Measurements from ENCODE around the gene TEKT1.
"Not testable (repeated sequence)": the region's sequence is repeated elsewhere in the genome, so short reads cannot be mapped to it uniquely, and the experiment has no call there.

Gene TEKT1

GRCh38 chr17:6793748-6794493 is 37.6 kb downstream of the TEKT1 start:
- no peak for DNase-seq
- ATAC-seq: no peak
- no peak overlapping the region for H3K27ac Mint-ChIP-seq
- H3K4me1 Mint-ChIP-seq: peaks cover 5% of the 10 kb centered on the region
- H3K4me3 Mint-ChIP-seq: no peak overlapping the region
- no peaks in the 10 kb centered on the region for H3K9me3 Mint-ChIP-seq
- peaks cover 52% of the 10 kb centered on the region for H3K27me3 Mint-ChIP-seq

GRCh38 chr17:6789146-6789545 is 42.4 kb downstream of the TEKT1 start:
- Mint-ChIP-seq H3K27ac (no peak overlapping the region), H3K9me3 (no peaks in the 10 kb centered on the region), H3K4me3 (no peak overlapping the region), H3K27me3 (peaks cover 75% of the 10 kb centered on the region), H3K4me1 (peaks cover 5% of the 10 kb centered on the region)
- no peak for ATAC-seq
- no peak for DNase-seq

- Mint-ChIP-seq H3K27me3 (peaks cover 83% of the 10 kb centered on the region), H3K27ac (no peak overlapping the region), H3K4me3 (no peak overlapping the region), H3K9me3 (peaks cover 12 to 16% of the 10 kb centered on the region in 2 donors), H3K4me1 (no peaks in the 10 kb centered on the region)
- ATAC-seq (no peak), DNase-seq (no peak)
Observed at GRCh38 chr17:6787081-6787693, 44.3 kb downstream of the TEKT1 start.

GRCh38 chr17:6786618-6787017 is 44.9 kb downstream of the TEKT1 start:
- Mint-ChIP-seq H3K27me3 (peaks cover 83% of the 10 kb centered on the region), H3K4me1 (no peaks in the 10 kb centered on the region), H3K9me3 (peaks cover 12 to 22% of the 10 kb centered on the region in 2 donors), H3K4me3 (no peak overlapping the region), H3K27ac (no peak overlapping the region)
- DNase-seq (no peak), ATAC-seq (no peak)

- peaks cover 15% of the 10 kb centered on the region for H3K4me1 Mint-ChIP-seq
- peaks cover 88% of the 10 kb centered on the region for H3K27me3 Mint-ChIP-seq
- no peak overlapping the region for H3K4me3 Mint-ChIP-seq
- ATAC-seq: no peak
- H3K27ac Mint-ChIP-seq: no peak overlapping the region
- peaks cover 12 to 30% of the 10 kb centered on the region in 2 donors for H3K9me3 Mint-ChIP-seq
- DNase-seq: no peak
Observed at GRCh38 chr17:6782244-6782643, 49.3 kb downstream of the TEKT1 start.

GRCh38 chr17:6780886-6781285 is 50.6 kb downstream of the TEKT1 start:
- no peak for DNase-seq
- H3K4me3 Mint-ChIP-seq: no peak overlapping the region
- no peak overlapping the region for H3K27ac Mint-ChIP-seq
- H3K27me3 Mint-ChIP-seq: peaks cover 88% of the 10 kb centered on the region
- peak; percentile 69 for ATAC-seq
- H3K4me1 Mint-ChIP-seq: peaks cover 15% of the 10 kb centered on the region
- peaks cover 12 to 40% of the 10 kb centered on the region in 2 donors for H3K9me3 Mint-ChIP-seq

- DNase-seq (no peak), ATAC-seq (no peak)
- H3K27me3 Mint-ChIP-seq: peaks cover 88% of the 10 kb centered on the region
- peaks cover 13 to 47% of the 10 kb centered on the region in 2 donors for H3K9me3 Mint-ChIP-seq
- H3K4me1 Mint-ChIP-seq: peaks cover 15% of the 10 kb centered on the region
- no peak overlapping the region for H3K4me3 Mint-ChIP-seq
- no peak overlapping the region for H3K27ac Mint-ChIP-seq
Observed at GRCh38 chr17:6780001-6780400, 51.5 kb downstream of the TEKT1 start.

- peaks cover 93% of the 10 kb centered on the region for H3K27me3 Mint-ChIP-seq
Observed at GRCh38 chr17:6779411-6779810, 52.1 kb downstream of the TEKT1 start.

GRCh38 chr17:6775871-6776405 is 55.6 kb downstream of the TEKT1 start, which contains the start of gene FBXO39:
TSS of gene FBXO39 (plus strand) at chr17:6776215. CDS start at chr17:6779869, 3,654 bp downstream.
- Mint-ChIP-seq H3K27me3 (peaks cover 67% of the 10 kb centered on the region), H3K4me1 (peaks cover 13% of the 10 kb centered on the region), H3K27ac (no peak within 1 kb of the TSS), H3K9me3 (peaks cover 23 to 57% of the 10 kb centered on the region in 2 donors), H3K4me3 (peak within 1 kb of the TSS in 1 of 2 donors; percentile 49)
- DNase-seq (no peak), ATAC-seq (peak; percentile 60)

More at GRCh38 chr17:6779411-6779810, 52.1 kb downstream of the TEKT1 start:
- DNase-seq (no peak), ATAC-seq (no peak)
- Mint-ChIP-seq H3K27ac (no peak overlapping the region), H3K4me1 (peaks cover 15% of the 10 kb centered on the region), H3K9me3 (peaks cover 19 to 53% of the 10 kb centered on the region in 2 donors), H3K4me3 (no peak overlapping the region)

GRCh38 chr17:6774906-6775305 is 56.6 kb downstream of the TEKT1 start:
- DNase-seq, H3K27ac Mint-ChIP-seq, H3K4me3 Mint-ChIP-seq, ATAC-seq, H3K4me1 Mint-ChIP-seq: not testable (repeated sequence)
- H3K9me3 Mint-ChIP-seq: peaks cover 24 to 58% of the 10 kb centered on the region in 2 donors
- H3K27me3 Mint-ChIP-seq: peaks cover 58% of the 10 kb centered on the region

- Mint-ChIP-seq H3K27ac (no peak overlapping the region), H3K4me1 (no peaks in the 10 kb centered on the region), H3K27me3 (peaks cover 29% of the 10 kb centered on the region), H3K4me3 (no peak overlapping the region), H3K9me3 (peaks cover 47 to 75% of the 10 kb centered on the region in 2 donors)
- DNase-seq (no peak), ATAC-seq (no peak)
Observed at GRCh38 chr17:6772016-6772415, 59.5 kb downstream of the TEKT1 start.

- no peak overlapping the region for H3K4me3 Mint-ChIP-seq
- H3K27me3 Mint-ChIP-seq: no peaks in the 10 kb centered on the region
- H3K27ac Mint-ChIP-seq: no peak overlapping the region
- ATAC-seq (no peak), DNase-seq (no peak)
- H3K4me1 Mint-ChIP-seq: no peaks in the 10 kb centered on the region
- peaks cover 48 to 61% of the 10 kb centered on the region in 2 donors for H3K9me3 Mint-ChIP-seq
Observed at GRCh38 chr17:6768447-6768846, 63.1 kb downstream of the TEKT1 start.

- H3K4me1 Mint-ChIP-seq: peaks cover 21% of the 10 kb centered on the region
- no peak overlapping the region for H3K27ac Mint-ChIP-seq
- H3K4me3 Mint-ChIP-seq: no peak overlapping the region
- peaks cover 14 to 15% of the 10 kb centered on the region in 2 donors for H3K9me3 Mint-ChIP-seq
- DNase-seq: no peak
- no peaks in the 10 kb centered on the region for H3K27me3 Mint-ChIP-seq
- no peak for ATAC-seq
Observed at GRCh38 chr17:6761779-6762178, 69.8 kb downstream of the TEKT1 start.

- Mint-ChIP-seq H3K27me3 (no peaks in the 10 kb centered on the region), H3K9me3 (no peaks in the 10 kb centered on the region), H3K4me1 (peaks cover 59% of the 10 kb centered on the region), H3K27ac (peak overlapping the region; percentile 30 to 61), H3K4me3 (peak overlapping the region; percentile 41 to 69)
- no peak for ATAC-seq
- DNase-seq: no peak
Observed at GRCh38 chr17:6757747-6758146, 73.8 kb downstream of the TEKT1 start.

GRCh38 chr17:6756425-6757031 is 75.0 kb downstream of the TEKT1 start:
- H3K27ac Mint-ChIP-seq: peak overlapping the region; percentile 68 to 93
- H3K4me3 Mint-ChIP-seq: peak overlapping the region; percentile 87 to 91
- DNase-seq: no peak
- peak; percentile 29 for ATAC-seq
- H3K27me3 Mint-ChIP-seq: no peaks in the 10 kb centered on the region
- no peaks in the 10 kb centered on the region for H3K9me3 Mint-ChIP-seq
- H3K4me1 Mint-ChIP-seq: peaks cover 70% of the 10 kb centered on the region
